ENCODE results near the gene RAB11FIP2.

- TF ChIP-seq CTCF (IDR thresholded peaks at IDR 0.05; ENCODE audit: low read depth, low read length, missing input control): no peak
- TF ChIP-seq REST (IDR thresholded peaks at IDR 0.05): no peak
- no peak for TF ChIP-seq EGR1 (IDR thresholded peaks at IDR 0.05; ENCODE audit: low read depth in 2 of 2)
- no peak for TF ChIP-seq YY1 (IDR thresholded peaks at IDR 0.05)
- TF ChIP-seq RAD21 (IDR thresholded peaks at IDR 0.05): no peak
- no peak for TF ChIP-seq MAX (IDR thresholded peaks at IDR 0.05)
- TF ChIP-seq NR2F2 (IDR thresholded peaks at IDR 0.05): no peak
Measured at GRCh38 chr10:118045158-118045836, 1.4 kb downstream of the RAB11FIP2 start.
